ENCODE results near the gene PPOX. TPM values are rescaled to one million over a fixed set of nuclear protein-coding genes. Genes with fewer than 3 reads are reported as not detected.

Gene PPOX
- total RNA-seq, 6 donors from 2014 or later, result 19.5 to 48.2 (median 26.6) TPM

- 7 to 11% methylated on average over 21 to 33 of the region's 33 CpGs for WGBS, 2 donors
- H3K36me3 ChIP-seq, result peaks cover 8 to 50% (median 31%) of the 10 kb centered on the region in 4 donors
- no peaks in the 10 kb centered on the region for H3K9me3 ChIP-seq
- peak overlapping the region; percentile 42 to 90 (median 58) for H3K4me3 ChIP-seq
- H3K4me1 ChIP-seq, result peaks cover 14 to 28% (median 16%) of the 10 kb centered on the region in 4 donors
- DNase-seq, result peak in 1 of 2 donors; percentile 77
- TF ChIP-seq POLR2AphosphoS5 (IDR thresholded peaks at IDR 0.05) (no peak), POLR2A (IDR thresholded peaks at IDR 0.05) (no peak), EP300 (IDR thresholded peaks at IDR 0.05) (no peak)
- TF ChIP-seq, protein P1, sequence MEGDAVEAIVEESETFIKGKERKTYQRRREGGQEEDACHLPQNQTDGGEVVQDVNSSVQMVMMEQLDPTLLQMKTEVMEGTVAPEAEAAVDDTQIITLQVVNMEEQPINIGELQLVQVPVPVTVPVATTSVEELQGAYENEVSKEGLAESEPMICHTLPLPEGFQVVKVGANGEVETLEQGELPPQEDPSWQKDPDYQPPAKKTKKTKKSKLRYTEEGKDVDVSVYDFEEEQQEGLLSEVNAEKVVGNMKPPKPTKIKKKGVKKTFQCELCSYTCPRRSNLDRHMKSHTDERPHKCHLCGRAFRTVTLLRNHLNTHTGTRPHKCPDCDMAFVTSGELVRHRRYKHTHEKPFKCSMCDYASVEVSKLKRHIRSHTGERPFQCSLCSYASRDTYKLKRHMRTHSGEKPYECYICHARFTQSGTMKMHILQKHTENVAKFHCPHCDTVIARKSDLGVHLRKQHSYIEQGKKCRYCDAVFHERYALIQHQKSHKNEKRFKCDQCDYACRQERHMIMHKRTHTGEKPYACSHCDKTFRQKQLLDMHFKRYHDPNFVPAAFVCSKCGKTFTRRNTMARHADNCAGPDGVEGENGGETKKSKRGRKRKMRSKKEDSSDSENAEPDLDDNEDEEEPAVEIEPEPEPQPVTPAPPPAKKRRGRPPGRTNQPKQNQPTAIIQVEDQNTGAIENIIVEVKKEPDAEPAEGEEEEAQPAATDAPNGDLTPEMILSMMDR (IDR thresholded peaks at IDR 0.05), result no peak
- no peaks in the 10 kb centered on the region for H3K27me3 ChIP-seq
- no peak for ATAC-seq (ENCODE audit: low FRiP score in 2 of 2)
- H3K27ac ChIP-seq, result peak overlapping the region; percentile 83 to 92 (median 88)
These were observed 683 bp downstream of the PPOX start for GRCh38 chr1:161166669-161167548.

DNA sequence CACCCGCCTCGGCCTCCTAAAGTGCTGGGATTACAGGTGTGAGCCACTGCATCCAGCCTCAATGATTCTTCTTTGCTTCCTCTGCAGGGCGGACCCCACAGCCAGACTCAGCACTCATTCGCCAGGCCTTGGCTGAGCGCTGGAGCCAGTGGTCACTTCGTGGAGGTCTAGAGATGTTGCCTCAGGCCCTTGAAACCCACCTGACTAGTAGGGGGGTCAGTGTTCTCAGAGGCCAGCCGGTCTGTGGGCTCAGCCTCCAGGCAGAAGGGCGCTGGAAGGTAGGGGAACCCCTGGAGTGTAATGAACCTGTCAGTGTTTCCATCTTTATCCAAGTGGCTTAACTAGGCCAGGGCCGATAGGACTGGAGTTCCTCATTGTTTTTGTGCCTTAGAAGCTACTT lies 2.7 kb downstream of the PPOX start:
- no peak for DNase-seq
- peaks cover 16 to 53% (median 44%) of the 10 kb centered on the region in 4 donors for H3K36me3 ChIP-seq

GRCh38 chr1:161171191-161171590 lies 5.0 kb downstream of the PPOX start:
- 74 to 75% methylated on average over 5 of the region's 5 CpGs for WGBS, 2 donors
- DNase-seq (no peak), ATAC-seq (ENCODE audit: low FRiP score in 2 of 2) (no peak)
- Histone ChIP-seq H3K4me3 (no peak overlapping the region), H3K9me3 (no peaks in the 10 kb centered on the region), H3K27me3 (no peaks in the 10 kb centered on the region), H3K36me3 (peaks cover 22 to 72% (median 53%) of the 10 kb centered on the region in 4 donors), H3K4me1 (peaks cover 18 to 28% (median 20%) of the 10 kb centered on the region in 4 donors), H3K27ac (peak overlapping the region in 2 of 4 donors; percentile 52 to 62)
- TF ChIP-seq, protein P1 (IDR thresholded peaks at IDR 0.05), result no peak
- TF ChIP-seq POLR2A (IDR thresholded peaks at IDR 0.05), result no peak
- no peak for TF ChIP-seq POLR2AphosphoS5 (IDR thresholded peaks at IDR 0.05)
- no peak for TF ChIP-seq EP300 (IDR thresholded peaks at IDR 0.05)

More for the DNA sequence above, 2.7 kb downstream of the PPOX start:
- Histone ChIP-seq H3K4me1 (peaks cover 17 to 34% (median 23%) of the 10 kb centered on the region in 4 donors), H3K9me3 (no peaks in the 10 kb centered on the region), H3K27ac (no peak overlapping the region), H3K4me3 (no peak overlapping the region), H3K27me3 (no peaks in the 10 kb centered on the region)
- no peak for TF ChIP-seq POLR2A (IDR thresholded peaks at IDR 0.05)
- TF ChIP-seq, protein P1 (IDR thresholded peaks at IDR 0.05), result no peak
- no peak for TF ChIP-seq POLR2AphosphoS5 (IDR thresholded peaks at IDR 0.05)
- TF ChIP-seq EP300 (IDR thresholded peaks at IDR 0.05), result no peak
- 90 to 96% methylated on average over 5 to 8 of the region's 9 CpGs for WGBS, 2 donors
- no peak for ATAC-seq (ENCODE audit: low FRiP score in 2 of 2)

- Histone ChIP-seq H3K4me3 (no peak overlapping the region), H3K27ac (peak overlapping the region in 3 of 4 donors; percentile 1 to 62 (median 52)), H3K36me3 (peaks cover 22 to 72% (median 53%) of the 10 kb centered on the region in 4 donors), H3K9me3 (no peaks in the 10 kb centered on the region), H3K4me1 (peaks cover 23 to 32% (median 25%) of the 10 kb centered on the region in 4 donors), H3K27me3 (no peaks in the 10 kb centered on the region)
- DNase-seq (no peak), ATAC-seq (ENCODE audit: low FRiP score in 2 of 2) (no peak)
- TF ChIP-seq EP300 (IDR thresholded peaks at IDR 0.05), result no peak
- WGBS, 2 donors, result 87 to 91% methylated on average over 10 to 12 of the region's 12 CpGs
These were observed 5.5 kb downstream of the PPOX start for GRCh38 chr1:161171696-161172095.

- WGBS, 2 donors, result 83 to 89% methylated on average over 1 of the region's 1 CpG
- Histone ChIP-seq H3K27me3 (no peaks in the 10 kb centered on the region), H3K36me3 (peaks cover 22 to 72% (median 53%) of the 10 kb centered on the region in 4 donors), H3K4me1 (peaks cover 18 to 27% (median 19%) of the 10 kb centered on the region in 4 donors), H3K9me3 (no peaks in the 10 kb centered on the region), H3K27ac (peak overlapping the region in 3 of 4 donors; percentile 1 to 62 (median 52)), H3K4me3 (no peak overlapping the region)
- ATAC-seq (ENCODE audit: low FRiP score in 2 of 2), result no peak
- DNase-seq, result no peak
- TF ChIP-seq, protein P1 (IDR thresholded peaks at IDR 0.05), result no peak
- TF ChIP-seq POLR2AphosphoS5 (IDR thresholded peaks at IDR 0.05) (no peak), POLR2A (IDR thresholded peaks at IDR 0.05) (no peak), EP300 (IDR thresholded peaks at IDR 0.05) (no peak)
These were observed 6.1 kb downstream of the PPOX start for GRCh38 chr1:161172349-161172748.

All from upper lobe of left lung (tissue), 6 donors.